ENCODE data around the gene PDGFB. TPM values are rescaled to one million over a fixed set of nuclear protein-coding genes. Genes with fewer than 3 reads are reported as not detected.
A peak's percentile ranks its signal among the peaks of the same experiment; 100 is the strongest.

The PDGFB gene
- total and polyA plus RNA-seq, 11 donors, result 9.0 to 43.7 (median 21.3) TPM

DNA sequence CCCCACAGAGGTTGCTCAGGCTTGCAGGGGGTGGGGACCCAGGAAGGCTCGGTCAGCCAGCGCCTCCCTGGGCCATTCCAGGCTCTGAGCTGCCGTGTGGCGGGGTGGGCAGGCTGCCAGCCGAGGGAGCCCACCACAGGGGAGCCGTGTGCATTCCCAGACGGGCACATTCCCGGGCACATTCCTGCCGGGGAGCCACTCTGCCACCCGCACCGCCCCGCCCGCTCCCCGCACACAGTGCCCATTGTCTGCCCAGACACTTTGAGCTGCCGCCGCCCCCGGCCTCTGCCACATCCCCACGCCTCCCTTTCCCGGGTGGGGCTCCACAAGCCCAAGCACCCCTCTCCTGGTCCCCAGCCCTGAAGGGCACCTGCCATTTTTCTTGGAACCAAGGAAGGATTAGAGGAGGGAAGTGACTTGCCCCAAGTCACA lies 47.3 kb upstream of the PDGFB start:
- DNase-seq (no peak), ATAC-seq (peak in 1 of 4 donors; percentile 2)
- no peaks in the 10 kb centered on the region for H3K9me3 ChIP-seq
- H3K27me3 ChIP-seq, result no peaks in the 10 kb centered on the region
- intact Hi-C loops (cut with DNase I), result loop anchor here in 5 of 10 donors (2.0 to 5.0 kb wide), 4 partner anchors 13 to 55 kb away; partner anchors contain the start of gene PDGFB (in 2 of the 5)
- WGBS, 4 donors, result 63 to 69% (median 67%) methylated on average over 15 to 19 of the region's 19 CpGs
- H3K4me3 ChIP-seq, result no peak overlapping the region
- H3K36me3 ChIP-seq, result no peaks in the 10 kb centered on the region
- no peak for TF ChIP-seq POLR2A (IDR thresholded peaks at IDR 0.05)
- TF ChIP-seq, protein P1, sequence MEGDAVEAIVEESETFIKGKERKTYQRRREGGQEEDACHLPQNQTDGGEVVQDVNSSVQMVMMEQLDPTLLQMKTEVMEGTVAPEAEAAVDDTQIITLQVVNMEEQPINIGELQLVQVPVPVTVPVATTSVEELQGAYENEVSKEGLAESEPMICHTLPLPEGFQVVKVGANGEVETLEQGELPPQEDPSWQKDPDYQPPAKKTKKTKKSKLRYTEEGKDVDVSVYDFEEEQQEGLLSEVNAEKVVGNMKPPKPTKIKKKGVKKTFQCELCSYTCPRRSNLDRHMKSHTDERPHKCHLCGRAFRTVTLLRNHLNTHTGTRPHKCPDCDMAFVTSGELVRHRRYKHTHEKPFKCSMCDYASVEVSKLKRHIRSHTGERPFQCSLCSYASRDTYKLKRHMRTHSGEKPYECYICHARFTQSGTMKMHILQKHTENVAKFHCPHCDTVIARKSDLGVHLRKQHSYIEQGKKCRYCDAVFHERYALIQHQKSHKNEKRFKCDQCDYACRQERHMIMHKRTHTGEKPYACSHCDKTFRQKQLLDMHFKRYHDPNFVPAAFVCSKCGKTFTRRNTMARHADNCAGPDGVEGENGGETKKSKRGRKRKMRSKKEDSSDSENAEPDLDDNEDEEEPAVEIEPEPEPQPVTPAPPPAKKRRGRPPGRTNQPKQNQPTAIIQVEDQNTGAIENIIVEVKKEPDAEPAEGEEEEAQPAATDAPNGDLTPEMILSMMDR (IDR thresholded peaks at IDR 0.05), result no peak
- H3K4me1 ChIP-seq, result peaks cover 18 to 48% (median 35%) of the 10 kb centered on the region in 12 donors
- H3K27ac ChIP-seq, result peak overlapping the region; percentile 47 to 94 (median 84)

DNA sequence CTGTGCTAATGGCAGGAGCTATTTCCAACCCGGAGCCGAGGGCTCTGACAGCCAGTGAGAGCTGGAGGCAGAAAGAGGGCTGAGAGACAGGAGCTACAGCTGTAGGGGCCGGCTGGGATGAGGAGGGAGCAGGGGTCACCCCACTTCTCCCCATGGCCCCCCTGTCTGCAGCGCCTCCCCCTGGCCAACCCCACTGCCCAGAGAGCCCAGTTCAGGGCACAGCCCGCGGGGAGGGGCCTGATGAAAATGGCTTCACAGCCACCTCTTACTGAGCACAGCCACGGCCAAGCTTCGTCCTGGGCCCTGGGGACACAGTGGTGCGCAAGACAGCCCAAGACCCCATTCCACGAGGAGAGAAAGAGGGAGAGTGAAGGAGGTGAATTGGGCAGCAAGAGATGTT lies 46.7 kb upstream of the PDGFB start:
- H3K36me3 ChIP-seq, result no peaks in the 10 kb centered on the region
- ATAC-seq, result no peak
- no peak for TF ChIP-seq POLR2A (IDR thresholded peaks at IDR 0.05)
- TF ChIP-seq, protein P1 (IDR thresholded peaks at IDR 0.05), result no peak
- 75 to 88% (median 81%) methylated on average over 10 of the region's 10 CpGs for WGBS, 4 donors
- no peak overlapping the region for H3K4me3 ChIP-seq
- no peak for DNase-seq
- intact Hi-C loops (cut with DNase I), result loop anchor here in 5 of 10 donors (5.0 kb wide), 3 partner anchors 44 to 54 kb away; partner anchors contain the start of gene PDGFB (in 2 of the 5)
- H3K27me3 ChIP-seq, result no peaks in the 10 kb centered on the region
- H3K9me3 ChIP-seq, result no peaks in the 10 kb centered on the region
- H3K4me1 ChIP-seq, result peaks cover 14 to 46% (median 31%) of the 10 kb centered on the region in 12 donors
- peak overlapping the region in 11 of 12 donors; percentile 66 to 94 (median 84) for H3K27ac ChIP-seq

DNA sequence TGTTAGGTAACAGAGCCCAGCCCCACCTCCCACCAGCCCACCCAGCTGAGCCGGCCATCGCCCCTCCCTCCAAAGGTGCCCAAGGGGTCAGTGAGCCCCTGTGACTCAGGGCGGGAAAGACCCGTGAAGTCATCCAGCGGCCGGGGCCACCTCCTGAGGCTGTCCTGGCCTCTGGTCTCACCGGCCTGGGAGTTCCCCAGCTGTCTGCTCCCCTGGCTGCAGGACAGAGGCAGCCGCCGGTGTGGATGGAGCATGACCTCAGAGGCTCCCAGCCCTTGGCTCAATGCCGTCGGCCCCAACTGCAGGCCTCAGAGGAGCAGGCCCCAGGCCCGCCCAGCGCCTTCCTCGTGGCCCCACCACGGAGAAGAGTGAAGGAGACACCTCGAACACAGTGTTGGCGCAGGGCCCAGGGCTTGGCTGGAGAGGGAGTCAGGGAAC lies 46.0 kb upstream of the PDGFB start:
- Histone ChIP-seq H3K4me3 (no peak overlapping the region), H3K4me1 (peaks cover 14 to 53% (median 31%) of the 10 kb centered on the region in 12 donors), H3K9me3 (no peaks in the 10 kb centered on the region), H3K27ac (peak overlapping the region in 10 of 12 donors; percentile 32 to 91 (median 84)), H3K36me3 (no peaks in the 10 kb centered on the region), H3K27me3 (no peaks in the 10 kb centered on the region)
- 19 to 24% (median 21%) methylated on average over 12 to 17 of the region's 17 CpGs for WGBS, 4 donors
- DNase-seq (peak; percentile 85 to 92 (median 88)), ATAC-seq (peak; percentile 66 to 87 (median 80))
- intact Hi-C loops (cut with DNase I), result loop anchor here in 5 of 10 donors (5.0 kb wide), 3 partner anchors 43 to 53 kb away; partner anchors contain the start of gene PDGFB (in 2 of the 5)
- TF ChIP-seq, protein P1 (IDR thresholded peaks at IDR 0.05), result peak in 1 of 12 donors; percentile 8
- TF ChIP-seq POLR2A (IDR thresholded peaks at IDR 0.05), result no peak

DNA sequence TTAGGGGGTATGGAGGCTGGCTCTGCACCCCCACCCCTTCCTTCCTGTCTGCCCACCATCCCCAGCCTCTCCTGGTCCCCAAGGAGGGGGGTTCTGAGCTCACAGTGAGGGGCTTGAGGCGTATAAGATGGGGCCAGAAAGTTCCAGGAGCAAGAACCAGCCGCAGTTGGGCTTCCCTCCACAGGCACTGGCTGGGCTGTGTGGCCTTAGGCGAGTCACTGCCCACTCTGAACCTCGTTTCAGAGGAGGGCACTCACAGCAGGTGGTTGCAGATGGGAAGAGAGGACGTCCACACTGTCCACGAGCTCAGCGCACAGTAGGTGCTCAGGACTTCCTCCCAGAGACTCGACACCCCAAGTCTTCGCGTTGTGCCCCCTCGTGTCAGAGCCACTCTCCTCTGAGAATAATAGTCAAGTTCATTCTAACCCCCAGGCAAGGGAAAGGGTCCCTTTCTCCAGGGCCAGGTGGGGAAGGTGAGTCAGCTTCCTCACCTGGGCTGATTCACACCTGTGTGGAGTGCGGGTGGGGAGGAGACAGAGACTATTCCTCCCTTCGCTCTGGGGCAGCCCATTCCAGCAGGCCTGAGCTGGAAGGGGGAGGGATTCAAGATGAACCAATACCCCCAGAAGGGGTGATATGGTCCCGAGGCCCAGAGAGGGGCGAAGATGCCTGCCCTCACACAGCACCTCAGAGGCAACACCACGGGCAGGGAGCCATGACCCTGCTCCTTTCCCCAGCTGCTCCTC lies 45.4 kb upstream of the PDGFB start:
- intact Hi-C loops (cut with DNase I), result loop anchor here in 5 of 10 donors (5.0 kb wide), 3 partner anchors 43 to 53 kb away; partner anchors contain the start of gene PDGFB (in 2 of the 5)
- Histone ChIP-seq H3K4me1 (peaks cover 14 to 54% (median 31%) of the 10 kb centered on the region in 12 donors), H3K4me3 (no peak overlapping the region), H3K27ac (peak overlapping the region in 9 of 12 donors; percentile 66 to 91 (median 84)), H3K9me3 (peaks cover 0 to 2% (median 0%) of the 10 kb centered on the region in 12 donors), H3K27me3 (no peaks in the 10 kb centered on the region), H3K36me3 (no peaks in the 10 kb centered on the region)
- no peak for TF ChIP-seq POLR2A (IDR thresholded peaks at IDR 0.05)
- TF ChIP-seq, protein P1 (IDR thresholded peaks at IDR 0.05), result no peak
- ATAC-seq (no peak), DNase-seq (no peak)
- WGBS, 4 donors, result 86 to 91% (median 88%) methylated on average over 13 to 16 of the region's 16 CpGs
